PC-9 (cell line): Measurements from ENCODE around the gene ZACN. TPM values are rescaled to one million over a fixed set of nuclear protein-coding genes. Genes with fewer than 3 reads are reported as not detected.

ENCODE experiments used
- BruUV-seq: library from RNA; stranded (reverse); fragments of 400-500 nt; replicated peaks from 2 replicates; lab custom pipeline; 2021; lab: Mats Ljungman, UMichigan
- CTCF ChIA-PET: fragments of 300-600 bp; sonication (Branson Sonifier 250); formaldehyde crosslinking; loops from one replicate; lab custom pipeline; 2022; ENCODE audit warnings: antibody characterized with exemption; lab: Charles Lee
- POLR2A ChIA-PET: fragments of 300-600 bp; sonication (Branson Sonifier 250); formaldehyde crosslinking; loops from one replicate; lab custom pipeline; 2022; ENCODE audit warnings: antibody characterized with exemption; ENCODE audit not compliant: unreplicated experiment; lab: Charles Lee
- DNase-seq, 2 experiments: peaks; one replicate each; pipeline versions ENCODE4 v3.0.0 to v3.0.0-alpha.2; 2015 to 2022; ENCODE audit warnings: mixed read lengths in 1 of 2
- H2AFZ ChIP-seq: fragments of 200-600 bp; sonication (generic); 2 replicates; pipeline ENCODE4 v1.8.1; 2017; ENCODE audit warnings: antibody characterized with exemption
- H3F3A ChIP-seq: fragments of 200-600 bp; sonication (generic); 2 replicates; pipeline ENCODE4 v1.8.1; 2017; ENCODE audit warnings: antibody characterized with exemption, mild to moderate bottlenecking, low read depth; ENCODE audit not compliant: insufficient read depth
- H3K27ac ChIP-seq: fragments of 200-600 bp; sonication (generic); 2 replicates; pipeline ENCODE4 v1.6.1; 2016; ENCODE audit warnings: mixed run types
- H3K27me3 ChIP-seq: fragments of 200-600 bp; sonication (generic); 2 replicates; pipeline ENCODE4 v1.6.1; 2016; ENCODE audit warnings: low read depth, mixed run types; ENCODE audit not compliant: insufficient read depth
- H3K36me3 ChIP-seq: fragments of 200-600 bp; sonication (generic); 2 replicates; pipeline ENCODE4 v1.6.1; 2016; ENCODE audit warnings: low read depth, mixed run types
- H3K4me1 ChIP-seq: fragments of 200-600 bp; sonication (generic); replicated peaks from 2 replicates; pipeline ENCODE4 v1.6.1; 2016; ENCODE audit warnings: mixed run types; ENCODE audit not compliant: insufficient read depth
- H3K4me2 ChIP-seq: fragments of 200-600 bp; sonication (generic); 2 replicates; pipeline ENCODE4 v1.6.1; 2017; ENCODE audit warnings: mixed run types
- H3K4me3 ChIP-seq: fragments of 200-600 bp; sonication (generic); 2 replicates; pipeline ENCODE4 v1.6.1; 2016; ENCODE audit warnings: mixed run types
- H3K79me2 ChIP-seq: fragments of 200-600 bp; sonication (generic); 2 replicates; pipeline ENCODE4 v1.6.1; 2017; ENCODE audit warnings: low read depth, mixed run types
- H3K9me2 ChIP-seq: fragments of 200-600 bp; sonication (generic); 2 replicates; pipeline ENCODE4 v1.8.1; 2017; ENCODE audit warnings: mild to moderate bottlenecking; ENCODE audit not compliant: insufficient read depth
- H3K9me3 ChIP-seq: fragments of 200-600 bp; sonication (generic); 2 replicates; pipeline ENCODE4 v1.8.1; 2016; ENCODE audit warnings: low read depth; ENCODE audit not compliant: insufficient read depth
- H4K20me1 ChIP-seq: fragments of 200-600 bp; sonication (generic); 2 replicates; pipeline ENCODE4 v1.8.1; 2017; ENCODE audit not compliant: insufficient read depth
- CTCF ChIP-seq: fragments of 200-600 bp; sonication (generic); conservative IDR thresholded peaks from 2 replicates; pipeline ENCODE4 v1.6.1; 2017; ENCODE audit warnings: mixed run types, antibody characterized with exemption, mild to moderate bottlenecking, moderate library complexity
- EZH2 ChIP-seq: fragments of 200-600 bp; sonication (generic); IDR thresholded peaks from 2 replicates; pipeline ENCODE4 v1.8.0; 2017; ENCODE audit warnings: antibody characterized with exemption, low read depth
- intact Hi-C: fragments of 100-400 bp; cut with micrococcal nuclease; formaldehyde crosslinking; loops from one replicate; pipeline ENCODE4 v1.10.0; 2022; ENCODE audit not compliant: unreplicated experiment
- total RNA-seq: library from RNA; stranded (reverse); gene quantifications from 2 replicates; pipeline ENCODE4 v1.2.3, GENCODE V29; 2021

Gene ZACN
- total RNA-seq, 1 experiment from 2014 or later: not detected

GRCh38 chr17:76089680-76090516, 10.9 kb downstream of the ZACN start:
- Histone ChIP-seq H2AFZ (no peak overlapping the region), H3K79me2 (no peaks in the 10 kb centered on the region), H3K4me3 (no peak overlapping the region), H3K36me3 (no peaks in the 10 kb centered on the region), H3K9me3 (no peaks in the 10 kb centered on the region), H3K4me1 (no peaks in the 10 kb centered on the region), H3F3A (no peaks in the 10 kb centered on the region), H4K20me1 (no peaks in the 10 kb centered on the region), H3K27me3 (no peaks in the 10 kb centered on the region), H3K9me2 (no peaks in the 10 kb centered on the region), H3K27ac (no peak overlapping the region), H3K4me2 (no peak overlapping the region)
- DNase-seq: no peak
- TF ChIP-seq EZH2: no peak
- TF ChIP-seq CTCF: no peak
- BruUV-seq: no TSS peak
- CTCF ChIA-PET: no interaction called here
- intact Hi-C loops: no loop called here
- POLR2A ChIA-PET: no interaction called here

DNA sequence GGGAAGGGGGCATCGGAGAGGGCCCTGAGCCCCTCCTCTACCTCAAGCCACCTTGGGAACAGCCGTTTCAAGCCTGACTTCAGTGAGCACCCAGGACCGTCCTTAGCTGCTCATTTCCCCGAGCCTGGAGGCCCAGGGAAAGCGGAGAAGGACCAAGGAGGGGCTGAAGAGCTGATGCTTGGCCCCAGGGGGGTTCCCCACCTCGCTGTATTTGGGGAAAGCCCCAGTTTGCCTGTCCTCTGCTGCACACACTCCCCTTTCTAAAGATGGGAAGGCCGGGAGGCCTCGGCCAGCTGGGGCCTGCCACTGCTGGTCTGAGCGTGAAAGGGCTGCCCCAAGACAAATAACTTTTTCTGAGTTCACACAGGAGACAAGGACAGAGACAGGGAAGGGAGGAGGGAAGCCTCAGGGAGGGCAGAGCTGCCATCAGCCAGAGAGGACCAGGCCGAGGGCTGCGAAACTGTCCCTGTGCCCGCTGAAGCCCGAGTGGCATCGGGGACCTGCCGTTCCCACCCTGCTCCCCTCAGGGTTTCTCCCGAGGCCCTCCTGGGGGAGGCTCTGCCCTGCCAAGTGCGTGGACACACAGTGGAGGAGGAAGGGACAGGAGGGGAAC, 11.6 kb downstream of the ZACN start:
- BruUV-seq: no TSS peak

More for the DNA sequence above, 11.6 kb downstream of the ZACN start:
- no peak overlapping the region for H2AFZ ChIP-seq
- no peaks in the 10 kb centered on the region for H3K79me2 ChIP-seq
- ChIA-PET POLR2A (no interaction called here), CTCF (no interaction called here)
- H3F3A ChIP-seq: 0 out of 2 replicates have a peak, but pooled peaks cover 3% of the 10 kb centered on the region
- H4K20me1 ChIP-seq: no peaks in the 10 kb centered on the region
- H3K4me3 ChIP-seq: no peak overlapping the region
- DNase-seq: no peak
- no peaks in the 10 kb centered on the region for H3K36me3 ChIP-seq
- no peaks in the 10 kb centered on the region for H3K27me3 ChIP-seq
- no peak overlapping the region for H3K4me2 ChIP-seq
- H3K9me3 ChIP-seq: no peaks in the 10 kb centered on the region
- no peaks in the 10 kb centered on the region for H3K4me1 ChIP-seq
- intact Hi-C loops: no loop called here
- H3K9me2 ChIP-seq: no peaks in the 10 kb centered on the region
- TF ChIP-seq CTCF: no peak
- TF ChIP-seq EZH2: no peak
- H3K27ac ChIP-seq: no peak overlapping the region
